ENCODE measurements around the gene EHMT1.

The EHMT1 gene

GRCh38 chr9:137745541-137745991 is 126.8 kb downstream of the EHMT1 start:
- peak; percentile 79 for DNase-seq

- DNase-seq: no peak
Observed at GRCh38 chr9:137748311-137748710, 129.5 kb downstream of the EHMT1 start.

- no peak for DNase-seq
Observed at GRCh38 chr9:137748741-137749140, 129.9 kb downstream of the EHMT1 start.

GRCh38 chr9:137749511-137749910 is 130.7 kb downstream of the EHMT1 start:
- DNase-seq: no peak

- no peak for DNase-seq
Observed at GRCh38 chr9:137750007-137750406, 131.2 kb downstream of the EHMT1 start.

- DNase-seq: no peak
Observed at GRCh38 chr9:137750566-137750965, 131.8 kb downstream of the EHMT1 start.

GRCh38 chr9:137751616-137752015 is 132.8 kb downstream of the EHMT1 start:
- no peak for DNase-seq

- DNase-seq: no peak
Observed at GRCh38 chr9:137752426-137752825, 133.6 kb downstream of the EHMT1 start.

GRCh38 chr9:137753192-137753765 is 134.5 kb downstream of the EHMT1 start:
- DNase-seq: no peak

GRCh38 chr9:137755261-137755927 is 136.6 kb downstream of the EHMT1 start:
- no peak for DNase-seq

GRCh38 chr9:137756045-137756744 is 137.4 kb downstream of the EHMT1 start:
- DNase-seq: no peak

- no peak for DNase-seq
Observed at GRCh38 chr9:137757139-137757538, 138.3 kb downstream of the EHMT1 start.

GRCh38 chr9:137757613-137758029 is 138.8 kb downstream of the EHMT1 start:
- DNase-seq: no peak

- no peak for DNase-seq
Observed at GRCh38 chr9:137758067-137758466, 139.3 kb downstream of the EHMT1 start.

- no peak for DNase-seq
Observed at GRCh38 chr9:137759117-137759516, 140.3 kb downstream of the EHMT1 start.

GRCh38 chr9:137759649-137760321 is 141.0 kb downstream of the EHMT1 start:
- DNase-seq: peak; percentile 32

- DNase-seq: no peak
Observed at GRCh38 chr9:137760426-137760825, 141.6 kb downstream of the EHMT1 start.

GRCh38 chr9:137761032-137761431 is 142.2 kb downstream of the EHMT1 start:
- no peak for DNase-seq

GRCh38 chr9:137761793-137762192 is 143.0 kb downstream of the EHMT1 start:
- no peak for DNase-seq

GRCh38 chr9:137762414-137763061 is 143.7 kb downstream of the EHMT1 start:
- DNase-seq: no peak

- DNase-seq: no peak
Observed at GRCh38 chr9:137763271-137763955, 144.6 kb downstream of the EHMT1 start.

- DNase-seq: no peak
Observed at GRCh38 chr9:137764171-137764671, 145.4 kb downstream of the EHMT1 start.

All from NCI-H69 (cell line).